Measurements from ENCODE around the gene TOX2.

The TOX2 gene

DNA sequence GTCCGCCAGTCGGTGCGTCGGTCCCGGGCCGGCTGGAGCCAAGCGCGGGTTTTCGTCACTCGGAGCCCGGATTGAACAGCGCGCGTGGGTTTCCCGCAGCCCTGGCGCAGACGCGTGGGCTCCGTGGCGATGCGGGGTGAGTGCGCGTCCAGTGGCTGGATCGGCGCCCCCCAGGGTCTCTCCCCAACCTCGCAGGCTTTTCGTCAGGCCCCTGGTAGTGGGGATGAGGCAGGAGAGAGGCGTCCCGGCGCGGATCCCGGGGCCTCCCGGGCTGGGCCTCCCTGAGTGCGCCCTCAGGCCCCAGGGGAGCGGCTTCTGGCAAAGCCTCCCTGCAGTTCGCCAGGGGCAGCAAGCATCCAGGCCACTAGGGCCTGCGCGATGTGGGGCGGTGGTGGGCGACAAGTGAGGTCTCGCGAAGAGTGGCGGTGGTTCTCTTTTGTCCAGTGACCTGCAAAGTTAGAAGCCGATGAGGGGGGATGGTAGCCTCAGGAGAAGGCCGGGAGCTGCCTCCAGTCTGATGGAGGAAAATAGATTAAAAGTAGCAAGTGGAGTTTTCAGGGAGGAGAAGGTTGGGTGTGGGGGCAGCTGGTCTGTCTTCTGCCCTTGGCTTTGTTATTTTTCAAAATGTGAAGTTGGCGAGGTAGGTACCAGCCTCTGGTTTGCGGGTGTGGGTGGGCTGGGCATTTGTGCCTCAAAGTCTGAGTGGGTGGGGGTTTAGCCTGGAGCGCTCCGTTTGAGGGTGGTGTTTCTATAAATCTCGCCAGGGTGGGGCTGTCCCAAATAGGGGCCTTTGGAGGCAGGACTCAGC is 1.6 kb downstream of the TOX2 start:
- no peak for DNase-seq (ENCODE audit: low spot score)

DNA sequence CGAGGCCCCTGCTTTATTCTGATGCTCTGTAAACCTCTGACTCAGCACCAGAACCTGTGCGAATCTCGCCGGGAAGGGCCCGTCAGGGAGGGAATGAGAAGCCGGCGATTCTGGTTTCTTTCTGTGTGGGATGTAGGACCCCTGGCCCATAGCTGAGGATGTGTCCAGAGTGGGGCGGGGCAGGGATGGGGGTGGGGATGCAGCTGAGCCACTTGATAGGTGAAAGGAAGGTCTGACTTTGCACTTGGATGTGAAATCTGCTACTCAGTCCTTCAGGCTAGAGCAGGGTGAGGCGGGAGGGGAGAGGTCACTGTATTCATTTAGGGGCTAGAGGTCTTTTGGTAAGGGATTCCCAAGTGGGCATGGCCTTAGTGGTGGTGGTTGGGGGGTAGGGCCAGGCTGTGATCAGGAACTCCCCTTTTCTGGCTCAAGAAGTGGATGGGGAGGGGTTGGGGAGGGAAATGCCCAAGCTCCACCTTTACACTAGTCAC is 2.3 kb downstream of the TOX2 start:
- DNase-seq (ENCODE audit: low spot score) = no peak

DNA sequence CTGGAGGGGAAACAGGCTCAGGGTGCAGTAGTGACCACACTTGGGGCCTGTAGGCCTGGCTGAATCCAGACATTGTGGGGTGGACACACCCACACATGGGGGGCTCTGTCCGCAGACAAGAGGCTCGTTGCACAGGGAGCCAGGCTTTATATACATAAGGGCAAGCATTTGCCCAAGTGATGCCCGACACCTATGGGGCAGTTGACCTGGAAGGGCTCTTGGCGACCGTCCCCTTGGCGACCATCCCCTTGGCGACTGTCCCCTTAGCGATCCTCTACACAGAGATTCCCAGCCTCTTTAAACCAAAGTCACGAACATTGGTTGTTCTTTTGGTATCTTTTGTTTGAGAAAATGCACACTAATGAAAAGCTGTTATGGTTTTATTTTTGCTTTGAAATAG is 2.7 kb downstream of the TOX2 start:
- no peak for DNase-seq (ENCODE audit: low spot score)

DNA sequence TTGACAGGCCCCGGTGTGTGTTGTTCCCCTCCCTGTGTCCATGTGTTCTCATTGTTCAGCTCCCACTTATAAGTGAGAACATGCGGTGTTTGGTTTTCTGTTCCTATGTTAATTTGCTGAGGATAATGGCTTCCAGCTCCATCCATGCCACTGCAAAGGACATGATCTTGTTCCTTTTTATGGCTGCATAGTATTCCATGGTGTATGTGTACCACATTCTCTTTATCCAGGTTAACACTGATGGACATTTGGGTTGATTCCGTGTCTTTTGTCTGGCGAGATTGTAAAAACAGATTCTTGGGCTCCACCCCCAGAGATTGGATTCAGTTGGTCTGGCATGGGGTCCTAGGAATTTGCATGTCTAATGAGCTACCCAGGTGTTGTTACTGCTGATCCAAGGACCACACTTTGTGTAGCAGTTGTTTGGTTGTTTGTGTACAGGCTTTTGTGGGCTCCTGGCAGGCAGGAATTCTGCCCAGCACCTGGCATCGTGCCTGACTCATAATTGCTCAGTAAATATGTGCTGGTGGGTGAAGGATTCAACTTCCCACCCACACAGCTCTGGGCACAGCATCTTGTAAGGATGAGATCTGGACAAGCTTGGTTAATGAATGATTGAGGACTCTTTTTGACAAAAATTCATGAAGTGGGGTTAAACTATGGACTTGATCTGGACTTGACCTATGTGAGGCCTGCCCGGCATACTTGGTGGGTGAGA is 5.2 kb downstream of the TOX2 start:
- DNase-seq (ENCODE audit: low spot score) = no peak

DNA sequence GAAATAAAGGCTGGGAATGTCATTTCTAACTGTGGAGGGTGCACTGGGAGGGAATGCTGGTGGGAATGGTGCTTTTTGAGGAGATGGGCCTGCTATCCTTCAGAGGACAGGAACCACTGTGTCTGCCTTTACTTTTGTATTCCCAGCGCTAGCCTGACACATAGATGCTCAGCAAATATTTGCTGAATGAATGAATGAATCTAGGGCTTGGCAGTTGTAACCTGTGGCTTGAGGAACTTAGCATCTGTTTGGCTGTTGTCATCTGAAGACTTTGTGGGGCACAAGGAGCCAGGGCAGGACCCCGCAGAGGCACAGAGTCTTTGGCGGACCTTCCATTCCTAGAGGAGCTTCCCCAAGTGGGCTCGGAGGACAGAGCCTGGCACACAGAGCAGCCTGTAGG is 6.1 kb downstream of the TOX2 start:
- no peak for DNase-seq (ENCODE audit: low spot score)

DNA sequence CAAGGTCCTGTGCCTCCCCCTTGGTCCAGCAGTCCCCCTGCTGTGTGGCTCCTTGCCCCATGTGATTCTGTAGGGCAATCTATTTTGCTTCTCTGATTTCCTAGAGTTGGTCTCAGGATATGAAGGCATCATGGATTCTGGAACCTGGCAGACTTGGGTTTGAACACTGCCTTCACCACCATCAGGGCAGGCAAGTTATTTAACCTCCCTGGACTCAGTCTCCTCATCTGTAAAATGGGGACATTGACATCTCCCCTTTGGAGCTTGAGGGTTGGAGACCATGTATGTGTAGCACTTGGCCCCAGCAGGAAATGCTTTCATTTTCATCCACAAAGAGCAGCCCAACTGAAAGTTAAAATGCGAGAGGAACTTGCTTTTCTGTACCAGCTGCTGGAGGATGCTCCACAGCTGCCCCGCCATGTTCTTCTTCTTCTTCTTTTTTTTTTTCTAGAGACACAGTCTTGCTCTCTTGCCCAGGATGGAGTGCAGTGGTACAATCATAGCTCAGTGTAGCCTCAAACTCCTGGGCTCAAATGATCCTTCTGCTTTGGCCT is 6.7 kb downstream of the TOX2 start:
- DNase-seq (ENCODE audit: low spot score) = no peak

DNA sequence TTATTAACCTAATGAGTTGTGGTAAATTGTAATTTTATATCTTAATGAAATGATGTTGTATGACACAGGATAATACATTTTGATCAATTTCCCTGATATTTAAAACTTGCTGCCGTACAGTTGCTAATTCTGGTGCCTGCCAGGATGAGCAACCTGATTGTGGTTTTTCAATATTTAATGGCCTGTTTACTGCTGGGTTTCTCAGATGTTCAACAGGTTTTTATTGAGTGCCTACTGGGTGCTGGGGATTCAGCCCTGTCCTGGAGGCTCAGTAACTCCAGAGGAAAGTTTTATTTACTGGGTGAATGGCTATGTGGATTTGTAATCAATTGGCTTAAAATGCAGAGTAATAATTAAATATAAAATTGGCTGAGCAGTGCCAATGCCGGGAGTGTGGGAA is 8.0 kb downstream of the TOX2 start:
- no peak for DNase-seq (ENCODE audit: low spot score)

DNA sequence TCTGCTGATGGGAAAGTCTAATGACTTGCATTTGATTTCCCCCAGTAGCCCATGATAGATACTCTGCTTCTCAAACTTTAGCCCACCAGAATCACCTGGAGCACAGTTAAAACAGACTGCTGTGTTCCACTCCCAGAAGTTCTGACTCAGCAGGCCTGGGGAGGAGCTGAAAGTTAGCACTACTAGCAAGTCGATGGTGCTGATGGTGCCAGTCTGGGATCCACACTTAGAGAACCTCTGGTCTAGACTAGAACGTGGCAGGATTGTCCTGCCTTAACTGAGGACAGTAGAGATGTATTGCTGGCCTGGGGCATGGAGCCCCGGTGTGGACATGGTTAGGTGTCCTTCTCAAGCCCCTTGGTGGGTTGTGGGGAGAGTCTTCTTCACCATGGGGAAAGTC is 8.7 kb downstream of the TOX2 start:
- DNase-seq (ENCODE audit: low spot score) = no peak

DNA sequence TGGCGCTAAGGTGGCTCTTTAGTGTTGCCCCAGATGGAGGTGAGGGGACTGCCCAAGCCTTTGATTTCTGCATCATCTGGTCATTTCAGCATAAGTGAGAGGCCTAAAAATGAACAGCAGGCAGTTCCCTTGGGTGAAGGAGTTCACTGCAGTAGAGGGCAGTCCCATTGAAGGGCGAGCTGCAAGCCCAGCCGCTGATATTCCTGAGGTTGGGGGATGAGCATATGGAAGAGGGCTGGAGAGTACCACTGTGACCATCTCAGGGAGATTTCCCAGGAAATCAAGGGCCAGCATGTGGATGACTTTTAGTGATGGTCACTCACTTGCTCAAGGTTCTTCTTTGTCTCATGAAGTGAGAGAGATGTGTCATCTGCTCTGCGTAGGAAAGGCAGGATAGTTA is 9.3 kb downstream of the TOX2 start:
- DNase-seq (ENCODE audit: low spot score) = no peak

DNA sequence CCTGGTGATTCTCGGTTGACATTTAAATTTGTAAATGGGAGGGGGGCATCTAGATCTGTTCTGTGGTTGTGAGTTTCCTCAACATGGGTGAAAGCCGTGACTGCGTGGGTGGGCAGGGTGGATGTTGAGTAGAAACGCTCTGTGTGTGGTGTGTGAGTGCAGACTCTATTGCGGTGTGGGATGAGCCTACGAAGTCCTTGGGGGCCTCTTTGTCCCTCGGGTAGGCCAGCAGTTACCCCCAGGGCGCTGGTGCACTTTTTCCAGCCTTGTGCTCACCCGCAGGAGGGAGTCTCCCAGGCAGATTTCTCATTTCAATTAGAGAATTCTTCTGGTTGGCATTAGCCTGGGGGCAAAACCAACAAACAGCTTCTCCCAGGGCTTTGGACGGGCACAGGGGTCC is 10.6 kb downstream of the TOX2 start:
- DNase-seq (ENCODE audit: low spot score) = no peak

DNA sequence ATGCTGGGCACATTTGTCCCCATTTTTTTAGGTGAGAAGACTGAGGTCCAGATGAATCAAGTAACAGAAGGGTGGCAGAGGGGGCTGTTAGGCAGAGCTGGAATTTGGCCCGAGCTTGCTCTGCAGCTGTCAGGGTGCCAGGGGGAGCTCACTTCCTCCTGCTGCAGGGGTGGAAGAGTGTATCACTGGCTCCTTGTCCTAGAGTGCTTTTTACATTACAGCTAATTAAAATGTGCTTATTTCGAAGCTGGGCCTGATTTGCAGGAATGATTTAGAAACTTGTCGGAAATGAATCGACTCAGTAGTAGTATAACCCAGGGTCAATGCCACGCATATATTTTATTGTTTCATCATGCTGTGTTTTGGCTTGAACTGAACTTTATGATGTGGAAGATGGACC is 11.1 kb downstream of the TOX2 start:
- DNase-seq (ENCODE audit: low spot score) = no peak

DNA sequence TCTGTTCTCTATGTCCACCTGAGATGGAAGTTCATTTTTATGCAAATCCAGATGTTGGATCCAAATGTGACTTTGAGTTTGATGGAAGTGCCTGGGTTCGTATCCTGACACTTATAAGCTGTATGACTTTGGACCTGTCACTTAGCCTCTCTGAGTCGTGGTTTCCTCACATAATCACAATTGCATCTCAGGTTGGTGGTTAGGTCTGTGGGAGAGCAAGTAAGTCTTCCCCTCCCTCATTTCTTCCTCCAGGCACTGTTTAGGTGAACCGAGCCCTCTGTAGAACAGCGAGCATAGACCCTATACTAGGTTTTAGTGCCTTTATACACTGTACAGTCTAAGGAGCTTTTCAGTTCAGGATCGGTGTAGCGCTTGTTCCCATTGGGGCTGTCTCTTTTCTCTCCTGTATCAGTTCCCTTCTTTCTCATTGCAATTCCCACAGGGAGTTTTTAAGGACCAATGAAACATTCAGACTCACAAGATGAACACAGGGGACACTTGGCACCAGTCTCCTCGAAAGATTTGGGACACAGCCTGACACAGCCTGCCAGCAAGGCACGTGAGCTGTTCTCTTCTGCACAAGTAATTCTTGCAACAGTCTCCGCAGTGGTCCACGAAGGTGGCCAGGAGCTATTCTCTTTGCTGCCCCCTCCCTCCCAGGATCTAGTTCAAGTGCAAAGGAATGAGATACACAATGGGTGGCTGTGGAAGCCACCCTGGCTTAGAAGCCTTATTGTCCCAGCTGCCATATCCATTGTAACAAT is 11.8 kb downstream of the TOX2 start:
- no peak for DNase-seq (ENCODE audit: low spot score)

DNA sequence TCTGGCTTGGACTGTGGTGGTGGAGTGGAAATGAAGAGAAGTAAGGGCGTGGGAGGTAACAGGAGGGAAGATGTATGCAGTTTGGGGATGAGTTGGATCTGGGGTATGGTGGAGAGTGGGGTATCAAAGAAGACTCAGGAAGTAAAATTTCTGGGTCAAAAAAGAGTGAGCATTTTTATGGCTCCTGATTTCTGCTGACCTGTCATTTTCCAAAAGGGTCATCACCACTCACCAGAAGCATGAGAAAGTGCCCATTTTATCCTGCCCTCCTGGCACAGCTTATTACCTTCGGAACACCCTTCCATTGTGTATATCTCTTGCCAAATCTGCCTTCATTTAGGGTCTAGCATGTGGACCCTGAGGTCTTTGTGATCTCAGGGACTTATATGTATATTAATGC is 17.3 kb downstream of the TOX2 start:
- DNase-seq (ENCODE audit: low spot score) = no peak

DNA sequence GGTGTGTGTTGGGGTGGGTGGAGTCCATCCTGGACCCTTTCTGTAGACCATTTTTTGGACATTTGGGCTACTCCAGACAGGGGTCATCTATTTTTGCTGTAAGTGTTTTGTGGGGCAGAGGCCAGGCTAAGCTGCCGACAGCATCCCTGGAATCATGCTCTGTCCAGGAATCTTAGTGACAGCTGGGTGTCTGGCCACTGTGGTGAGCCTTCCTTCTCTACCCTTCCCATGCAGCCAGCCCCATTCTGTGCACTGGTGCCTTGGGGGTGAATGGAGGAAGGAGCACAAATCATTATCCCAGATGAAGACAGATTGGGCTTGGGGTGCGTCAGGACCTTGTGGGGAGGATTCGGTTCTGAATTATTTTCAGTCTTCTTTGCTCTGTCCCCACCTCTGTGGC is 20.2 kb downstream of the TOX2 start:
- DNase-seq (ENCODE audit: low spot score) = no peak

DNA sequence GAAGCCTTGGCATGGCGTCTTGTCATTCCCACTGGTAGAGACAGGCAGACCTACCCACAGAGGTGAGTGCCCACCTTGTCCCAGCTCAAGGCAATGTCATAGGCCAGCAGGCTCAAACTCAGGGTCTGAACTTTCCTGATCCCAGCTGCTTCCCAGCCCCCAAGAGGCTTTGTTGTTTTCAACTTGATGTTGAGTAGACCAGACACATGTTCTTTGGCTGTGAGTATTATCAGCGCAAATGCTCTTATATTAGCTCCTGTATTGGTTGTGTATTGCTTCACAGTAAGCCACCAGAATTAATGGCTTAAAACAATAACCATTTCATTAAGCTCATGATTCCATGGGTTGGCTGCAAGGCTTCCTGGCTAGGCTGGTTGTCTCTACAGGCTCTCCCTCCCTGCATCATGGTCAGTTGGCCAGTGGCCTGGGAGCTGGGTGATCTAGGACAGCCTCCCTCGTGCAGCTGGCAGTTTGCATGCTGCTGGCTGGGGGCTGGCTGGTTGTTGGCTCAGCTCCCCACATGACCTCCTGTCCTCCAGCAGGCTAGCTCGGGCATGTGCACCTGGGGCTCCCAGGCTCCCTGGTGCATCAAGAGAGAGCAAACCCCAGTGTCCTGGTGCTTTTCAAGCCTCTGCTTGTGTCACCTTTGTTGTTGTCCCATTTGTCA is 21.6 kb downstream of the TOX2 start:
- no peak for DNase-seq (ENCODE audit: low spot score)

DNA sequence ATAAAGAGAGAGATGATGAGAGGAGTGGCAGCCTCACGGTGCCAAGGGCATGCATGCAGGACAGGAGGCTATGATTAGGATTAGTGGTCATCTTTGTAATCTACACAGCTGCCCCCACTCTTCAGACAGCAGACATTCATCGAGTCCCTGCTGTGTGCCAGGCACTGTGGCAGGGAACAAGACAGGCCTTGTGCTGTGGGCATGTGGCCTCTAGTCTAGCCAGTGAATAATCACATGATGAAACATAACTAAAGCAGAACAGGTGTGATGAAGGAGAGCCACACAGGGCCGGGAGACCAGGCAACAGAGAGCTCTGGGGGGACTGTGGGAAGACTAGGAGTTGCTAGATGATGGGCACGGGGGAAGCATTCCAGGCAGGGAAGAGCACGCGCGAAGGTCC is 22.2 kb downstream of the TOX2 start:
- DNase-seq (ENCODE audit: low spot score) = no peak

DNA sequence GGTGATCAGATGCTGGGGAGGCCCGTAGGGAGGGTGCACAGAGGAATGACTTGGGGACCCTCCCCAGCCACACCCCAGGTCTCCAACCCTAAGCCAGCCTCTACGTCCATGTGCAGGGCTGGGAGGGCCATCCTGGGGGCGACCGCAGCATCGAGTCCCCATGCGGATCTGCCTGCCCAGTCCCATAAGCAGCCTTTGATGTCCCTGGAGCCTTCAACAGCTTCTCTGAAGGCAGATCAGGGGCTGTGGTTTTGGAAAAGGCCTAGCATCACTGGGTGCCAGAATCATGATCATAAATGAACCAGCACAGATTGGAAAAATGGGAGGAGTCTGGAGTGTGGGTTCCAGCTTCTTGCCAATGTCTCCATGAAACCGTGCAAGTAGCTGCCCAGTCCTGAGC is 22.9 kb downstream of the TOX2 start:
- DNase-seq (ENCODE audit: low spot score) = no peak

DNA sequence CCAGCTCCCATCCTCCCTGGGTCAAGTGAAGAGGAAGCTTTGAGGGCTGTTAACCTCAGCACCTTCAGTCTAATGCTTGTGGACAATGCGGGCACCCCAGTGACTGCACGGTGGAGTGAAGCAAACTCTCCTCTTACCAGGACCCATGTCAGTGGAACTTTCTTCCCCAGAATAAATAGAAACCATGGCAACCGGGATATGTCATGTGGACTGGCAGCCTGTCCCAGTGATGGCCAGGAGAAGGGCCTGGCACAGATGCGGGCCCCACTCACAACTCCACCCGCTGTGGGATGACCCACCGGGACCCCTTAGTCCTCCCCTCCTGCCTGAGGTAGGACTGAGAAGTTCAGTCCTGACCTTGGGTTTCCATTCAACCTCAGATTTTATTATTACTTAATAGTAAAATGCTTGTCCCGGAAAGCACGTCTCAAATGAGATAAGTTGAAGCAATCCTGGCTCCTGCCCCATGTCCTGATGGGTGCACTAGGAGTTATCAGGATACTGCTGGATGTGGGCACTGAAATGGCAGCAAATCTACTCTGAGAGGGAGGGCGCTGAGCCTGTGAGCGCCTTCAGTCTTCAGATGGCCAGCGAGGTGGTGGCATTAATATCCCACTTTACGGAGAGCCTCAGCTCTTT is 23.5 kb downstream of the TOX2 start:
- DNase-seq (ENCODE audit: low spot score) = no peak

DNA sequence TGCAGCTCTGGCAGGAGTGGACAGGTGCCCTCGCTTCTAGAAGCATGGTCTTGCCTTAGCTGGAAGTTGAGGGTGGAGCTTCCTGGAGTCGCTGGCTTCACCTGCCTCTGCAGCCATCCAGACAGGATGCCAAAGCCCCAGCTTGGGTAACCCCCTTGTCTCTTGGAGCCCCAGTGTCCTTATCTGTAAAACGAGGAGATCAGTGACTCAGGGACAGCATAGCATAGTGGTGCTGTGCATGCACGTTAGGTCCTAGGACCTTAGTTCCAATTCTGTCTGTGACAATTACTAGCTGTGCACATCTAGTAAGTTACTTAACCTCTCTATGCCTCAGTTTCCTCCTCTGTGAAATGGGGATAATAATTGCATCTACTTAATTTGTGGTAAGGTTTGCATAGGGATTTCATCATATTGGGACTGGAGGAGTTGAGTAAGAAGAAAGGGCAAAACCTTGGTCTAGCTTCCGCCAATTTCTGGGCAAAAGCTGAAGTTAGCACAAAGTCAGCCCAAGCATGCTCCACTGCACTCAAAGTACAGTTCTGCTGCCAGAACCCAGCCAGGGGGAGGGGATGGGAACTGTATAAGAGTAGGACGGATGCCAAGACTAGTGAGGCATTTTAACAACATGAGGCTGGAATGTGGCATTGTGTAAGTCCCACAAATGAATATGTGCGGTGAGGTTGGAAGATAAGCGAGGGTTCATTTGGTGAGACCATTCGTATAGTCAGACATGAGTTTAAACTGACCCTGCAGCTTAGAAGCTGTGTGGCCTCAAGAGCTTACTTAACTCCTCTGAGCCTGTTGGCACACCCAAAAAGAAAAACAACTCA is 24.5 kb downstream of the TOX2 start:
- peak; percentile 41 for DNase-seq (ENCODE audit: low spot score)

DNA sequence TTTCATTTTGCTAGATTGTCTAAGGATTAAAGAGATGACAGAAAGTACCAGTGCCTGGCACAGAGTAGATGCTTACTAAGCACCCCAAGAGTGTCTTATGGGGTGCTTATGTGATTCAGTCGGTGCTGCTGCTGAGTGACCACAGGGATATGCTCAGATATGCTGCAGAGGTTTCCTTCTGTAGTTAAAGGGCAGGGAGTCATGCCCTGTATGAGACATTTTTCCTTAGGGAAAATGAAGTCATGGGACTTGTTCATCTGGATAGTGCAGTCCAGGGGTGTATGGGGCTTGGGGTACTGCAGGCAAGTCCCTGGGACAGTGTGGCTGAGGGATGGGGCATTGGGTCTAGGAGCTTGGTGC is 25.1 kb downstream of the TOX2 start:
- no peak for DNase-seq (ENCODE audit: low spot score)

Data from SW480 (cell line).